Bronchial epithelial cell (primary cell): Measurements from ENCODE around the gene LRRC55. TPM values are rescaled to one million over a fixed set of nuclear protein-coding genes. Genes with fewer than 3 reads are reported as not detected.

Experiments used
- DNase-seq: peaks from one replicate; pipeline ENCODE4 v3.0.0-alpha.2; 2010; ENCODE audit warnings: low read depth
- FAIRE-seq: peaks from 2 replicates; lab custom pipeline; 2011; peaks lifted over from hg19 to GRCh38; lab: Jason Lieb, UNC
- H3K27me3 ChIP-seq: 2 replicates; pipeline ENCODE4 v1.5.1; 2011; ENCODE audit warnings: low read length; ENCODE audit not compliant: control insufficient read depth, insufficient read depth
- H3K36me3 ChIP-seq: 2 replicates; pipeline ENCODE4 v1.5.1; 2011; ENCODE audit warnings: low read length; ENCODE audit not compliant: control insufficient read depth, insufficient read depth
- H3K4me3 ChIP-seq: 2 replicates; pipeline ENCODE4 v1.5.1; 2011; ENCODE audit warnings: mild to moderate bottlenecking, low read depth, low read length, control low read depth
- total RNA-seq: library from RNA; depleted of rRNA; stranded (reverse); fragments of >200 nt; gene quantifications from 2 replicates; pipeline ENCODE4 v1.2.1, GENCODE V29; 2014
- TF ChIP-seq, protein P1 (sequence below): IDR thresholded peaks from 2 replicates; pipeline ENCODE4 v1.5.1; 2011; ENCODE audit warnings: mild to moderate bottlenecking, moderate library complexity, low read length, control low read depth, inconsistent platforms; ENCODE audit not compliant: insufficient read depth, severe bottlenecking

Gene LRRC55
- total RNA-seq, 1 donor from 2014 or later, result not detected

DNA sequence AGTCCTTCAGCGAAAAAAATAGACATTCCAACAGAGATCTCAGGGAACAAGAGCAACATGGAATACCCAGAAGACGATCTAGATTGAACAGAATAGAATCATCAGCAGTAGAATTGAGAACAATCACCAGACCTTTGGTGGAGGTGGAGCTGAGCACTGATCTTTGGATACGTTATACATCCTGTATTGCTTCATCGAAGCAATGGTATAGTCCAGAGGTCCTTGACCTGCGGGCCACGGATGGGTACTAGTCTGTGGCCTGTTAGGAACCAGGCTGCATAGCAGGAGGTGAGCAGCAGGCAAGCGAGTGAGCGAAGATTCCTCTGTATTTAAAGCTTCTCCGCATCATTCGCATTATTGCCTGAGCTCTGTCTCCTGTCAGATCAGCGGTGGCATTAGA is 17.6 kb downstream of the LRRC55 start:
- H3K27me3 ChIP-seq, result no peaks in the 10 kb centered on the region
- no peak overlapping the region for H3K4me3 ChIP-seq
- FAIRE-seq (no peak), DNase-seq (no peak)
- no peaks in the 10 kb centered on the region for H3K36me3 ChIP-seq
- TF ChIP-seq, protein P1, sequence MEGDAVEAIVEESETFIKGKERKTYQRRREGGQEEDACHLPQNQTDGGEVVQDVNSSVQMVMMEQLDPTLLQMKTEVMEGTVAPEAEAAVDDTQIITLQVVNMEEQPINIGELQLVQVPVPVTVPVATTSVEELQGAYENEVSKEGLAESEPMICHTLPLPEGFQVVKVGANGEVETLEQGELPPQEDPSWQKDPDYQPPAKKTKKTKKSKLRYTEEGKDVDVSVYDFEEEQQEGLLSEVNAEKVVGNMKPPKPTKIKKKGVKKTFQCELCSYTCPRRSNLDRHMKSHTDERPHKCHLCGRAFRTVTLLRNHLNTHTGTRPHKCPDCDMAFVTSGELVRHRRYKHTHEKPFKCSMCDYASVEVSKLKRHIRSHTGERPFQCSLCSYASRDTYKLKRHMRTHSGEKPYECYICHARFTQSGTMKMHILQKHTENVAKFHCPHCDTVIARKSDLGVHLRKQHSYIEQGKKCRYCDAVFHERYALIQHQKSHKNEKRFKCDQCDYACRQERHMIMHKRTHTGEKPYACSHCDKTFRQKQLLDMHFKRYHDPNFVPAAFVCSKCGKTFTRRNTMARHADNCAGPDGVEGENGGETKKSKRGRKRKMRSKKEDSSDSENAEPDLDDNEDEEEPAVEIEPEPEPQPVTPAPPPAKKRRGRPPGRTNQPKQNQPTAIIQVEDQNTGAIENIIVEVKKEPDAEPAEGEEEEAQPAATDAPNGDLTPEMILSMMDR, result no peak

DNA sequence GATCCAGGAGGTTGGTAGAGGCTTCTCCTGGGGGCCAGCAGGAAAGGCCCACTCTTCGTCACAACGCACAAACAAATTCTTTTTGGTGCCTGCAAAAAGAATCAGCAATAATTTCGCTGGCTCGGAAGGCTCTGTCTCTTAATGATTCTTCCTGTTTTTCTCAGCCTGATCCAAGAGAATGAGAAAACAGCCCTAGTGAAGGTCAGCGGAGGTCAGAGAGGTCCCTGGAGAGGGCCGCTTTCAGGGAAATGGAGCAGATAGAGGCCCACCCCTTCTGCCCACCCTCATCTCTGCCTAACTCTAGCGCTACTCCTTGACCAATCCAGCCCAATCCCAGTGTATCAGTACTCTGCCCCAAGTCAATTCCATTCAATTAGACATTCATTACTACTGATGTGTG is 19.2 kb downstream of the LRRC55 start:
- FAIRE-seq, result no peak

DNA sequence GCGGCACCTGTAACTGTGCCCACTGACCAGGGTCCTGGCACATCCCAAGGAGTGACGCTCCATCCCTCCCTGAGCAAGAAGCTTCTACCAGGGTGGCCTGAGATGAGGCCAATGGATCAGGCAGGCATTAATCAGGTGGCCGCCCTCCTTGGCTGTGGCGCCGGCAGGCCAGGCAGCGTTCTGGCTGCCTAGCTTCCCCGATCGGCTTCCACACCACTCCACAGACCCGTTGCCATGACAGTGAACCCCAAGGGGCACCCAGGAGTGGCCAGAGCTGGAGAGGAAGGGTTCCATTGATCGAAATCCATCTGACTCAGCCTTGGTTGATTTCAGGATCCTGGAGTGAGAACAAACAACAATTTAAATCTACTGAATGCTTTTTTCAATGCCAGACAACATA is 20.5 kb downstream of the LRRC55 start:
- no peak overlapping the region for H3K4me3 ChIP-seq
- H3K36me3 ChIP-seq, result no peaks in the 10 kb centered on the region
- TF ChIP-seq, protein P1, result no peak
- no peaks in the 10 kb centered on the region for H3K27me3 ChIP-seq
- DNase-seq (no peak), FAIRE-seq (no peak)

More for the DNA sequence above, 19.2 kb downstream of the LRRC55 start:
- TF ChIP-seq, protein P1, result no peak
- DNase-seq, result no peak
- H3K4me3 ChIP-seq, result no peak overlapping the region
- no peaks in the 10 kb centered on the region for H3K36me3 ChIP-seq
- H3K27me3 ChIP-seq, result no peaks in the 10 kb centered on the region

DNA sequence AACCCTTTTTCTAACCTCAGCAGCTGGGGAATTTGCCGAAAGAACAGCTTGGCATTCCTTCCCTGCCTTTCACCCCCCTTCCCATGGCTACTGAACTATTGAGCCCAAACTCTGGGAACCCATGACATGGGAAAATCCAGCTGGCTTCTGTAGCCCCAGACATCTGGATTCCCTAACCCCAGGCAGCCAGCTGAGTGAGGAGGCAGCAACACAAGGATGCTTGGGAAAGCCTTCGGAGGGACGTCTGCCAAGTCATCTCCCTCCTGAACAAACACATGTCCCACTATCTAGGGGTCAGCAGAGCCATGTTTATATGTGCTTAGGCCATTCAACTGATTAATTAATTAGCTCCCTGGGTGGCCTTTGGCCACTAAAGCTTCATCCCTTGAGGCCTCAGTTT is 21.6 kb downstream of the LRRC55 start:
- Histone ChIP-seq H3K36me3 (no peaks in the 10 kb centered on the region), H3K27me3 (no peaks in the 10 kb centered on the region), H3K4me3 (no peak overlapping the region)
- DNase-seq (no peak), FAIRE-seq (no peak)
- TF ChIP-seq, protein P1, result no peak

DNA sequence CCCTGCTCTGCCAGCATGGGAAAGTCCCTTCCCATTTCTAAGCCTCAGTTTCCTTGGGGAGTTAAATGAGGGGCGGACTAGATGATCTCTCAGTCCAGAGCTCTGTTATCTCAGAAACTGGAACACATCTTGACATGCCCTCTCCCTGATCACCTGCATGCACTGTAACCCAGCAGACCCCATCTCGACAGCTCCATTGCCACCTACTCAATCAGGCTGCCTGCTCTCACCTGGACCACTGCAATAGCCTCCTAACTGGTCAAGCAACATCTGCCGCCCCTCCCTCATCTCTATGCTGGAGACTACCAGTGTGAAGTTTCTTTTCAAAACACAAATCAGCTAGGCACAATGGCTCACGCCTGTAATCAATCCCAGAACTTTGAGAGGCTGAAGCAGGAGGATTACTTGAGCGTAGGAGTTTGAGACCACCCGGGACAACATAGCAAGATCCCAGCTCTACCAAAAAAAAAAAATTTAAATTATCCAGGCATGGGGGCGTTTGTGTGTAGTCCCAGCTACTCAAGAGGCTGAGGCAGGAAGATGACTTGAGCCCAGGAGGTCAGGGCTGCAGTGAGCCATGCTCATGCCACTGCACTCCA is 22.2 kb downstream of the LRRC55 start:
- TF ChIP-seq, protein P1, result no peak
- no peaks in the 10 kb centered on the region for H3K36me3 ChIP-seq
- DNase-seq (no peak), FAIRE-seq (no peak)
- no peaks in the 10 kb centered on the region for H3K27me3 ChIP-seq
- H3K4me3 ChIP-seq, result no peak overlapping the region
